Peyer's patch (tissue), 4 donors: ENCODE results near the gene COL16A1. TPM values are rescaled to one million over a fixed set of nuclear protein-coding genes. Genes with fewer than 3 reads are reported as not detected.

Experiments used
- DNase-seq, 3 donors: peaks; one replicate each; pipeline ENCODE4 v3.0.0-alpha.2; 2017 to 2019
- H3K27ac ChIP-seq, 4 donors: fragments of 200-600 bp; sonication (generic); one replicate each; pipeline ENCODE4 v1.5.1; 2016 to 2019
- H3K27me3 ChIP-seq, 2 donors: fragments of 200-600 bp; sonication (generic); one replicate each; pipeline ENCODE4 v1.5.1; 2019
- H3K36me3 ChIP-seq, 3 donors: fragments of 200-600 bp; sonication (generic); one replicate each; pipeline ENCODE4 v1.5.1; 2016 to 2019
- H3K4me1 ChIP-seq, 4 donors: fragments of 200-600 bp; sonication (generic); one replicate each; pipeline ENCODE4 v1.5.1; 2016 to 2019
- H3K4me3 ChIP-seq, 4 donors: fragments of 200-600 bp; sonication (generic); 1 replicate in 3 of 4; 2 replicates in 1 of 4; pipeline ENCODE4 v1.5.1; 2016 to 2019; ENCODE audit warnings: mild to moderate bottlenecking in 1 of 4
- H3K9me3 ChIP-seq, 4 donors: fragments of 200-600 bp; sonication (generic); one replicate each; pipeline ENCODE4 v1.5.1; 2016 to 2019; ENCODE audit warnings: mild to moderate bottlenecking in 1 of 4
- CTCF ChIP-seq, 6 experiments: fragments of 450-650 bp in 4 of 6; fragments of 200-600 bp in 2 of 6; sonication (generic) in 1 of 6; IDR thresholded peaks; one replicate each; pipeline ENCODE4 v1.5.1; 2017 to 2019; ENCODE audit warnings: antibody characterized with exemption in 6 of 6, mild to moderate bottlenecking in 3 of 6, moderate library complexity in 1 of 6
- POLR2A ChIP-seq, 2 donors: fragments of 450-650 bp; IDR thresholded peaks; one replicate each; pipeline ENCODE4 v1.5.1; 2017; ENCODE audit warnings: antibody characterized with exemption in 2 of 2, mild to moderate bottlenecking in 2 of 2, moderate library complexity in 2 of 2
- total RNA-seq, 4 donors: library from RNA; depleted of rRNA; stranded (reverse); fragments of >200 nt; gene quantifications; one replicate each; pipeline ENCODE4 v1.1.0, GENCODE V29; 2016

COL16A1 gene
- total RNA-seq, 4 donors from 2014 or later = 18.2 to 201 (median 58.3) TPM

- Histone ChIP-seq H3K9me3 (no peaks in the 10 kb centered on the region), H3K27ac (no peak overlapping the region), H3K36me3 (no peaks in the 10 kb centered on the region), H3K27me3 (no peaks in the 10 kb centered on the region), H3K4me3 (no peak overlapping the region), H3K4me1 (peaks cover 0 to 11% (median 0%) of the 10 kb centered on the region in 4 donors)
- TF ChIP-seq CTCF (IDR thresholded peaks at IDR 0.05) = no peak
- DNase-seq = no peak
Measured at GRCh38 chr1:31675161-31675560, 28.7 kb downstream of the COL16A1 start.

GRCh38 chr1:31674626-31675025 lies 29.2 kb downstream of the COL16A1 start:
- no peaks in the 10 kb centered on the region for H3K9me3 ChIP-seq
- no peak overlapping the region for H3K4me3 ChIP-seq
- DNase-seq = no peak
- TF ChIP-seq CTCF (IDR thresholded peaks at IDR 0.05) = no peak
- TF ChIP-seq POLR2A (IDR thresholded peaks at IDR 0.05) = no peak
- H3K27me3 ChIP-seq = no peaks in the 10 kb centered on the region
- H3K27ac ChIP-seq = no peak overlapping the region
- H3K4me1 ChIP-seq = peaks cover 0 to 14% (median 0%) of the 10 kb centered on the region in 4 donors
- no peaks in the 10 kb centered on the region for H3K36me3 ChIP-seq

- Histone ChIP-seq H3K36me3 (no peaks in the 10 kb centered on the region), H3K27me3 (no peaks in the 10 kb centered on the region), H3K4me1 (peaks cover 0 to 24% (median 0%) of the 10 kb centered on the region in 4 donors), H3K9me3 (no peaks in the 10 kb centered on the region), H3K4me3 (no peak overlapping the region), H3K27ac (peak overlapping the region in 1 of 4 donors; percentile 37)
- no peak for DNase-seq
- no peak for TF ChIP-seq CTCF (IDR thresholded peaks at IDR 0.05)
- TF ChIP-seq POLR2A (IDR thresholded peaks at IDR 0.05) = no peak
Measured at GRCh38 chr1:31673433-31673832, 30.4 kb downstream of the COL16A1 start.

GRCh38 chr1:31672986-31673385 lies 30.8 kb downstream of the COL16A1 start:
- Histone ChIP-seq H3K4me3 (no peak overlapping the region), H3K36me3 (no peaks in the 10 kb centered on the region), H3K9me3 (no peaks in the 10 kb centered on the region), H3K27me3 (no peaks in the 10 kb centered on the region), H3K4me1 (peaks cover 0 to 24% (median 0%) of the 10 kb centered on the region in 4 donors), H3K27ac (peak overlapping the region in 3 of 4 donors; percentile 17 to 37 (median 19))
- TF ChIP-seq CTCF (IDR thresholded peaks at IDR 0.05) = no peak
- no peak for TF ChIP-seq POLR2A (IDR thresholded peaks at IDR 0.05)
- no peak for DNase-seq

- no peaks in the 10 kb centered on the region for H3K27me3 ChIP-seq
- no peaks in the 10 kb centered on the region for H3K9me3 ChIP-seq
- H3K4me1 ChIP-seq = peaks cover 0 to 34% (median 0%) of the 10 kb centered on the region in 4 donors
- H3K27ac ChIP-seq = peak overlapping the region in 2 of 4 donors; percentile 31 to 88
- H3K36me3 ChIP-seq = no peaks in the 10 kb centered on the region
- TF ChIP-seq POLR2A (IDR thresholded peaks at IDR 0.05) = no peak
- TF ChIP-seq CTCF (IDR thresholded peaks at IDR 0.05) = no peak
- H3K4me3 ChIP-seq = no peak overlapping the region
- no peak for DNase-seq
Measured at GRCh38 chr1:31671561-31672201, 32.1 kb downstream of the COL16A1 start.
